Adrenal gland (tissue), 12 donors: Measurements from ENCODE around the gene SIM1. TPM values are rescaled to one million over a fixed set of nuclear protein-coding genes. Genes with fewer than 3 reads are reported as not detected.

Source experiments
- DNase-seq, 7 donors: peaks; one replicate each; pipeline ENCODE4 v3.0.0-alpha.2; 2019 to 2020
- H3K27ac ChIP-seq, 5 donors: fragments of 200-600 bp; sonication (generic) in 4 of 5; 1 replicate in 3 of 5; 2 replicates in 2 of 5; pipeline versions ENCODE4 v1.5.1 to v1.8.0; 2016 to 2020; ENCODE audit warnings: mild to moderate bottlenecking in 1 of 5
- H3K27me3 ChIP-seq: fragments of 200-600 bp; 2 replicates; pipeline ENCODE4 v1.8.0; 2021
- H3K36me3 ChIP-seq, 2 donors: fragments of 200-600 bp; replicated peaks in 1 of 2; 1 replicate in 1 of 2; 2 replicates in 1 of 2; pipeline versions ENCODE4 v1.5.1 to v1.8.0; 2018 to 2022
- H3K4me1 ChIP-seq, 2 donors: fragments of 200-600 bp; replicated peaks in 1 of 2; 1 replicate in 1 of 2; 2 replicates in 1 of 2; pipeline versions ENCODE4 v1.5.1 to v1.8.0; 2018 to 2021
- H3K4me3 ChIP-seq, 4 donors: fragments of 200-600 bp; sonication (generic) in 3 of 4; one replicate each; pipeline ENCODE4 v1.5.1; 2016 to 2018
- H3K9me3 ChIP-seq, 3 donors: fragments of 200-600 bp; sonication (generic) in 1 of 3; replicated peaks in 1 of 3; 1 replicate in 2 of 3; 2 replicates in 1 of 3; pipeline versions ENCODE4 v1.5.1 to v1.8.0; 2016 to 2021
- POLR2A ChIP-seq, 2 donors: fragments of 450-650 bp; IDR thresholded peaks; one replicate each; pipeline ENCODE4 v1.6.1; 2017; ENCODE audit warnings: antibody characterized with exemption in 2 of 2, mild to moderate bottlenecking in 2 of 2, moderate library complexity in 1 of 2
- WGBS, 4 donors: extraction: QIAGEN DNeasy Blood & Tissue Kit in 2 of 4; methylation state at CpG; one replicate each; pipeline versions ENCODE4 v1.1.5 to v1.1.7; 2013 to 2017; 5-methylcytosine and 5-hydroxymethylcytosine counted together
- intact Hi-C, 2 donors: fragments of 100-400 bp; cut with DNase I; formaldehyde crosslinking; loops; one replicate each; pipeline versions ENCODE4 v1.14.1 to v1.15.0; 2022 to 2023
- polyA plus RNA-seq, 3 donors: library from polyadenylated mRNA; stranded (reverse); fragments of 200-250 nt in 2 of 3; fragments of 350-450 nt in 1 of 3; fragmentation: Illumina TruSeq in 1 of 3; extraction: RNeasy Lipid Tissue Mini Kit (QIAGEN cat#74804) in 1 of 3; gene quantifications; one replicate each; pipeline ENCODE4 v1.2.3, GENCODE V29; 2013 to 2014
- total RNA-seq, 9 donors: library from RNA; depleted of rRNA in 4 of 9; stranded (reverse); fragments of >200 nt in 4 of 9; fragments of 120-200 nt in 1 of 9; fragmentation: NEBNext Ultra II Directional in 1 of 9; extraction: Animal tissue kit (Norgen Biotek cat#: 25700) in 1 of 9; gene quantifications; one replicate each; pipeline versions ENCODE4 v1.1.0 to v1.2.4, GENCODE V29; 2013 to 2023
- TF ChIP-seq, protein P1 (sequence below), 6 experiments: fragments of 450-650 bp in 4 of 6; fragments of 200-600 bp in 2 of 6; sonication (generic) in 1 of 6; IDR thresholded peaks; 1 replicate in 5 of 6; 2 replicates in 1 of 6; pipeline versions ENCODE4 v1.5.1 to v1.8.0; 2016 to 2021; ENCODE audit warnings: antibody characterized with exemption in 6 of 6, mild to moderate bottlenecking in 2 of 6, moderate library complexity in 1 of 6
- donor health status: healthy with polysubstance abuse.
- donor health status: Bipolar disorder and iron deficiency.
- donor health status: DM: yes; HTN: yes; CAD: no.
- donor health status: DM: no; HTN: no; CAD: no.
- donor health status: DM: no; HTN: no; CAD: no.
- donor health status: DM: yes; HTN: yes; CAD: no.

The SIM1 gene
- total and polyA plus RNA-seq, 12 donors = not detected

DNA sequence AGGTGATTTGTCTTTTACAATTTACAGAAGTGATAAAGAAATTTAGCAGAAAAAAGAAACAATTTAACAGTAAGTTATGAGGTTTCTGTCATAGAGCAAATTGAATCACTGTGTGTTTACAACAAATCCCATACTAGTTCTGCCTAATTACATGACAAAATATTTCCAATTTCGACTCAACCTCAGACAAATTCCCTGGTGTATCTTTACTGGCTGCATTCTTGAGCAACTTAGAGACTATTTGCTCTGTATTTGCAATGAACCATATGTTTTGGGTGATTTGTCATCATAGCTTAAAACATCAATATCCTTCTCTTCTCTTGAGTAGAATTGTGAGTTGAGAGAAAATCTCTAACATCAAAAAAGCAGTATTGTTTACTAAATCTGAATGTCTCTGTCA, 128.7 kb downstream of the SIM1 start:
- Histone ChIP-seq H3K27ac (no peak overlapping the region), H3K4me3 (no peak overlapping the region), H3K27me3 (no peaks in the 10 kb centered on the region), H3K36me3 (no peaks in the 10 kb centered on the region), H3K4me1 (no peaks in the 10 kb centered on the region), H3K9me3 (no peaks in the 10 kb centered on the region)
- no peak for TF ChIP-seq POLR2A (IDR thresholded peaks at IDR 0.05)
- TF ChIP-seq, protein P1, sequence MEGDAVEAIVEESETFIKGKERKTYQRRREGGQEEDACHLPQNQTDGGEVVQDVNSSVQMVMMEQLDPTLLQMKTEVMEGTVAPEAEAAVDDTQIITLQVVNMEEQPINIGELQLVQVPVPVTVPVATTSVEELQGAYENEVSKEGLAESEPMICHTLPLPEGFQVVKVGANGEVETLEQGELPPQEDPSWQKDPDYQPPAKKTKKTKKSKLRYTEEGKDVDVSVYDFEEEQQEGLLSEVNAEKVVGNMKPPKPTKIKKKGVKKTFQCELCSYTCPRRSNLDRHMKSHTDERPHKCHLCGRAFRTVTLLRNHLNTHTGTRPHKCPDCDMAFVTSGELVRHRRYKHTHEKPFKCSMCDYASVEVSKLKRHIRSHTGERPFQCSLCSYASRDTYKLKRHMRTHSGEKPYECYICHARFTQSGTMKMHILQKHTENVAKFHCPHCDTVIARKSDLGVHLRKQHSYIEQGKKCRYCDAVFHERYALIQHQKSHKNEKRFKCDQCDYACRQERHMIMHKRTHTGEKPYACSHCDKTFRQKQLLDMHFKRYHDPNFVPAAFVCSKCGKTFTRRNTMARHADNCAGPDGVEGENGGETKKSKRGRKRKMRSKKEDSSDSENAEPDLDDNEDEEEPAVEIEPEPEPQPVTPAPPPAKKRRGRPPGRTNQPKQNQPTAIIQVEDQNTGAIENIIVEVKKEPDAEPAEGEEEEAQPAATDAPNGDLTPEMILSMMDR (IDR thresholded peaks at IDR 0.05) = no peak
- intact Hi-C loops = no loop called here
- DNase-seq = no peak
- 35 to 52% (median 45%) methylated on average over 1 of the region's 1 CpG for WGBS, 4 donors
